GM23338 (cell line): ENCODE results near the gene OLFML3. TPM values are rescaled to one million over a fixed set of nuclear protein-coding genes. Genes with fewer than 3 reads are reported as not detected.

Experiments used
- ATAC-seq: fragments of 200-7000 bp; cut with Tn5 transposase; 3 replicates; pipeline ENCODE4 v1.9.1; 2020
- DNase-seq: peaks from one replicate; pipeline ENCODE4 v3.0.0-alpha.2; 2015; ENCODE audit warnings: low spot score
- H2AFZ ChIP-seq: fragments of 200-600 bp; sonication (generic); 2 replicates; pipeline ENCODE4 v1.8.0; 2016; ENCODE audit warnings: antibody characterized with exemption, mild to moderate bottlenecking, moderate library complexity
- H3F3A ChIP-seq: fragments of 200-600 bp; sonication (generic); replicated peaks from 2 replicates; pipeline ENCODE4 v1.8.0; 2017; ENCODE audit warnings: antibody characterized with exemption, mixed run types, low read depth
- H3K27ac ChIP-seq: fragments of 200-600 bp; sonication (generic); 2 replicates; pipeline ENCODE4 v1.6.1; 2016; ENCODE audit warnings: low read depth
- H3K27me3 ChIP-seq: fragments of 200-600 bp; sonication (generic); 2 replicates; pipeline ENCODE4 v1.8.0; 2016; ENCODE audit warnings: mild to moderate bottlenecking, mixed run types, moderate library complexity; ENCODE audit not compliant: insufficient read depth
- H3K36me3 ChIP-seq: fragments of 200-600 bp; sonication (generic); 2 replicates; pipeline ENCODE4 v1.8.0; 2016; ENCODE audit warnings: mild to moderate bottlenecking; ENCODE audit not compliant: insufficient read depth
- H3K4me1 ChIP-seq: fragments of 200-600 bp; sonication (generic); 2 replicates; pipeline ENCODE4 v1.8.0; 2016; ENCODE audit warnings: mild to moderate bottlenecking, moderate library complexity; ENCODE audit not compliant: insufficient read depth
- H3K4me2 ChIP-seq: fragments of 200-600 bp; sonication (generic); 2 replicates; pipeline ENCODE4 v1.7.1; 2017; ENCODE audit warnings: mixed run types
- H3K4me3 ChIP-seq: fragments of 200-600 bp; sonication (generic); 2 replicates; pipeline ENCODE4 v1.6.1; 2016; ENCODE audit warnings: mixed run types
- H3K79me2 ChIP-seq: fragments of 200-600 bp; sonication (generic); replicated peaks from 2 replicates; pipeline ENCODE4 v1.8.0; 2017; ENCODE audit warnings: mild to moderate bottlenecking; ENCODE audit not compliant: insufficient read depth
- H3K9me2 ChIP-seq: fragments of 200-600 bp; sonication (generic); 2 replicates; pipeline ENCODE4 v1.8.0; 2017; ENCODE audit not compliant: insufficient read depth
- H4K20me1 ChIP-seq: fragments of 200-600 bp; sonication (generic); replicated peaks from 2 replicates; pipeline ENCODE4 v1.8.0; 2017; ENCODE audit warnings: mild to moderate bottlenecking; ENCODE audit not compliant: insufficient read depth
- H3K27ac Mint-ChIP-seq: 2 replicates; pipeline ENCODE4 v1.8.0; 2020; ENCODE audit warnings: inconsistent platforms, mild to moderate bottlenecking, moderate library complexity, mixed read lengths
- H3K27me3 Mint-ChIP-seq: 3 replicates; pipeline ENCODE4 v1.8.0; 2022; ENCODE audit warnings: low read depth, mild to moderate bottlenecking, moderate library complexity, mixed read lengths, inconsistent platforms; ENCODE audit not compliant: insufficient read depth, poor library complexity
- H3K36me3 Mint-ChIP-seq: 3 replicates; pipeline ENCODE4 v1.8.0; 2021; ENCODE audit warnings: low read depth, mild to moderate bottlenecking, inconsistent platforms, moderate library complexity, mixed read lengths
- H3K4me1 Mint-ChIP-seq: 3 replicates; pipeline ENCODE4 v1.8.0; 2020; ENCODE audit warnings: mild to moderate bottlenecking, inconsistent platforms, mixed read lengths
- H3K4me3 Mint-ChIP-seq: 3 replicates; pipeline ENCODE4 v1.8.0; 2021; ENCODE audit warnings: moderate library complexity, mild to moderate bottlenecking, inconsistent platforms, mixed read lengths
- H3K9me3 Mint-ChIP-seq: 3 replicates; pipeline ENCODE4 v1.8.0; 2020; ENCODE audit warnings: moderate library complexity, mild to moderate bottlenecking, inconsistent platforms, mixed read lengths
- CREB1 ChIP-seq: fragments of 250-450 bp; sonication (Bioruptor Pico); IDR thresholded peaks from 2 replicates; pipeline ENCODE4 v1.5.0; 2020; ENCODE audit warnings: low read depth, mild to moderate bottlenecking, moderate library complexity
- CTCF ChIP-seq, 2 experiments: fragments of 200-600 bp in 1 of 2; sonication (generic) in 1 of 2; conservative IDR thresholded peaks; 2 replicates each; pipeline versions ENCODE4 v1.5.1 to v1.6.1; 2016 to 2017; ENCODE audit warnings: antibody characterized with exemption in 2 of 2, low read depth in 2 of 2, mild to moderate bottlenecking in 2 of 2, moderate library complexity in 1 of 2
- EZH2phosphoT487 ChIP-seq: fragments of 200-600 bp; sonication (generic); IDR thresholded peaks from one replicate; pipeline ENCODE4 v1.8.1; 2018; ENCODE audit warnings: antibody characterized with exemption; ENCODE audit not compliant: unreplicated experiment
- JUNB ChIP-seq: IDR thresholded peaks from one replicate; pipeline ENCODE4 v1.6.1; 2016; ENCODE audit warnings: antibody characterized with exemption; ENCODE audit not compliant: unreplicated experiment
- NANOG ChIP-seq: IDR thresholded peaks from 2 replicates; pipeline ENCODE4 v1.6.1; 2016; ENCODE audit warnings: antibody characterized with exemption, borderline replicate concordance
- POLR2AphosphoS5 ChIP-seq: IDR thresholded peaks from 2 replicates; pipeline ENCODE4 v1.6.1; 2016; ENCODE audit warnings: antibody characterized with exemption, low read depth
- REST ChIP-seq: IDR thresholded peaks from one replicate; pipeline ENCODE4 v1.6.1; 2018; ENCODE audit warnings: antibody characterized with exemption; ENCODE audit not compliant: unreplicated experiment
- STAT1 ChIP-seq: IDR thresholded peaks from one replicate; pipeline ENCODE4 v1.6.1; 2016; ENCODE audit warnings: antibody characterized with exemption; ENCODE audit not compliant: unreplicated experiment
- ZNF114 ChIP-seq: fragments of 250-450 bp; sonication (Bioruptor Pico); IDR thresholded peaks from 2 replicates; pipeline ENCODE4 v1.5.0; 2020; ENCODE audit warnings: mild to moderate bottlenecking, moderate library complexity
- ZNF331 ChIP-seq: fragments of 250-450 bp; sonication (Bioruptor Pico); IDR thresholded peaks from 2 replicates; pipeline ENCODE4 v1.5.0; 2020; ENCODE audit warnings: low read depth, mild to moderate bottlenecking, moderate library complexity
- ZNF462 ChIP-seq: fragments of 250-450 bp; sonication (Bioruptor Pico); IDR thresholded peaks from 2 replicates; pipeline ENCODE4 v1.5.0; 2020; ENCODE audit warnings: mild to moderate bottlenecking, moderate library complexity
- polyA plus RNA-seq: library from polyadenylated mRNA; unstranded; fragments of >200 nt; fragmentation: Nextera tagmentation; extraction: Ambion mirVana; gene quantifications from 2 replicates; pipeline ENCODE4 v1.2.1, GENCODE V29; 2016
- total RNA-seq: library from RNA; depleted of rRNA; stranded (reverse); fragments of >200 nt; shearing (Covaris generic); gene quantifications from 2 replicates; pipeline ENCODE4 v1.2.3, GENCODE V29; 2014

The OLFML3 gene
- total and polyA plus RNA-seq, 2 experiments from 2014 or later, result 42.8 to 69.9 TPM

GRCh38 chr1:113940365-113941244 is 38.7 kb upstream of the OLFML3 start:
- Histone ChIP-seq H3K9me2 (no peaks in the 10 kb centered on the region), H4K20me1 (peaks cover 22% of the 10 kb centered on the region)
- H3K27ac Mint-ChIP-seq, result no peak overlapping the region

More at GRCh38 chr1:113940365-113941244, 38.7 kb upstream of the OLFML3 start:
- Mint-ChIP-seq H3K4me3 (no peak overlapping the region), H3K4me1 (peaks cover 10% of the 10 kb centered on the region), H3K36me3 (peaks cover 23% of the 10 kb centered on the region; the same call in 2 of the 3 replicates), H3K27me3 (no peaks in the 10 kb centered on the region), H3K9me3 (no peaks in the 10 kb centered on the region)
- DNase-seq (no peak), ATAC-seq (no peak)
- Histone ChIP-seq H3K27me3 (no peaks in the 10 kb centered on the region), H3F3A (no peaks in the 10 kb centered on the region), H3K79me2 (peaks cover 74% of the 10 kb centered on the region), H3K4me2 (no peak overlapping the region), H3K4me1 (0 out of 2 replicates have a peak, but pooled peaks cover 7% of the 10 kb centered on the region), H3K4me3 (no peak overlapping the region), H3K36me3 (no peaks in the 10 kb centered on the region; the same call in 1 of the 2 replicates), H3K27ac (peak overlapping the region; percentile 61; the same call in 1 of the 2 replicates), H2AFZ (no peak overlapping the region)
- TF ChIP-seq NANOG (no peak), EZH2phosphoT487 (no peak), REST (no peak), ZNF462 (no peak), CTCF (conservative IDR thresholded peaks at IDR 0.05; ENCODE audit: low read depth in 2 of 2) (no peak), POLR2AphosphoS5 (no peak), STAT1 (no peak), CREB1 (CRISPR knock-in tag) (no peak), ZNF114 (CRISPR knock-in tag) (no peak), JUNB (no peak), ZNF331 (no peak)
